WERI-Rb-1 (cell line): Measurements from ENCODE around the gene AURKA.

Experiments used
- DNase-seq: peaks from one replicate; pipeline ENCODE4 v3.0.0-alpha.2; 2020
- H3K27ac ChIP-seq: fragments of 250-450 bp; sonication (Bioruptor Pico); 2 replicates; pipeline ENCODE4 v1.5.1; 2020; ENCODE audit warnings: mild to moderate bottlenecking, moderate library complexity
- H3K27me3 ChIP-seq: fragments of 250-450 bp; sonication (Bioruptor Pico); 2 replicates; pipeline ENCODE4 v1.5.1; 2021; ENCODE audit warnings: mild to moderate bottlenecking, low read depth, moderate library complexity; ENCODE audit not compliant: insufficient read depth, severe bottlenecking
- H3K36me3 ChIP-seq: fragments of 250-450 bp; sonication (Bioruptor Pico); 2 replicates; pipeline ENCODE4 v1.5.1; 2020; ENCODE audit warnings: mild to moderate bottlenecking, moderate library complexity
- H3K4me3 ChIP-seq: 2 replicates; pipeline ENCODE4 v1.5.1; 2011; ENCODE audit warnings: low read depth, mild to moderate bottlenecking, control low read depth, low read length
- H3K9me3 ChIP-seq: fragments of 250-450 bp; sonication (Bioruptor Pico); 2 replicates; pipeline ENCODE4 v1.5.1; 2021; ENCODE audit warnings: mild to moderate bottlenecking, moderate library complexity; ENCODE audit not compliant: severe bottlenecking
- TF ChIP-seq, protein P1 (sequence below): IDR thresholded peaks from 2 replicates; pipeline ENCODE4 v1.5.1; 2011; ENCODE audit warnings: low read depth, mild to moderate bottlenecking, control low read depth, inconsistent platforms, low read length

The AURKA gene

DNA sequence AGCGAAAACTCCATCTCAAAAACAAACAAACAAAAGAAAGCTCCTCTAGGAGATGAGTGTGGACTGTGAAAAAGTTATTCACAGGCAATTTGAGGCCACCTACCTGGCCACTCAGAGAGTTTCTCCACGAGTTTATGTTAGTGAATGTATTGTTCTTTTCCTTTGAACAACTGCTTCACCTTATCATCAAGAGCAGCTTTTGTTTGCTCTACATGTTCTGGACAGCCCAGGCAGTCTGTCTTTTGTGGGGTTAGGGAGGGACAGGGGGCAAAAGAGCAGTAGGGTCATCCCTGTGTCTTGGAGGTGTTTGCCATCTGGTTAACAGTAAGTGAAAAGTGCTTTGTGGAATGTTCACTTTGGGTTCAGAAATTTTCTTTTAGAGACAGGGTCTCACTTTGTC lies 28.0 kb upstream of the AURKA start:
- peaks cover 32% of the 10 kb centered on the region for H3K27me3 ChIP-seq
- no peak overlapping the region for H3K4me3 ChIP-seq
- TF ChIP-seq, protein P1, sequence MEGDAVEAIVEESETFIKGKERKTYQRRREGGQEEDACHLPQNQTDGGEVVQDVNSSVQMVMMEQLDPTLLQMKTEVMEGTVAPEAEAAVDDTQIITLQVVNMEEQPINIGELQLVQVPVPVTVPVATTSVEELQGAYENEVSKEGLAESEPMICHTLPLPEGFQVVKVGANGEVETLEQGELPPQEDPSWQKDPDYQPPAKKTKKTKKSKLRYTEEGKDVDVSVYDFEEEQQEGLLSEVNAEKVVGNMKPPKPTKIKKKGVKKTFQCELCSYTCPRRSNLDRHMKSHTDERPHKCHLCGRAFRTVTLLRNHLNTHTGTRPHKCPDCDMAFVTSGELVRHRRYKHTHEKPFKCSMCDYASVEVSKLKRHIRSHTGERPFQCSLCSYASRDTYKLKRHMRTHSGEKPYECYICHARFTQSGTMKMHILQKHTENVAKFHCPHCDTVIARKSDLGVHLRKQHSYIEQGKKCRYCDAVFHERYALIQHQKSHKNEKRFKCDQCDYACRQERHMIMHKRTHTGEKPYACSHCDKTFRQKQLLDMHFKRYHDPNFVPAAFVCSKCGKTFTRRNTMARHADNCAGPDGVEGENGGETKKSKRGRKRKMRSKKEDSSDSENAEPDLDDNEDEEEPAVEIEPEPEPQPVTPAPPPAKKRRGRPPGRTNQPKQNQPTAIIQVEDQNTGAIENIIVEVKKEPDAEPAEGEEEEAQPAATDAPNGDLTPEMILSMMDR, result no peak
- no peak for DNase-seq
- no peak overlapping the region for H3K27ac ChIP-seq
- H3K36me3 ChIP-seq, result no peaks in the 10 kb centered on the region
- no peaks in the 10 kb centered on the region for H3K9me3 ChIP-seq

DNA sequence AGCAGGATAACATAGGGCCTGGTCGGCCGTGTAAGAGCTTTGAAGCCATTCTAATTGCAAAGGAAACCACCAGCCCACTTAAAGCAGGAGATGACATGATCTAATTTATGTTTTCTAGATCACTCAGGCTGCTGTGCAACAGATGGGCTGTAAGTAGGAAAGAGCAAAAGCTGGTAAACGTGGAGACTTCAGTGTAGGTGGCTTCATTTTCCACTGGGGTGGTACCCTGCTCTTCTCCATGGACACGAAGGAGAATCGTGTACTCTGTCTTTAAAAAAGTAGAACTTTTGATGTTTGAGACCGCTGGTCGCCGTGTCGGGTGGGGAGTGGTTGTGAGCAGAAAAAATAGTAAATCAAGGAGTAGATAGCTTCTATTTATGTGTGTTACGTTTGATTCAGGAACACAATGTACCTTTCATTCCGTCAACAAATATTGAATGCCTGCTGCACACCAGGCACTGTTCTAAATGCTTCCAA lies 26.4 kb upstream of the AURKA start:
- H3K36me3 ChIP-seq, result no peaks in the 10 kb centered on the region
- H3K9me3 ChIP-seq, result no peaks in the 10 kb centered on the region
- TF ChIP-seq, protein P1, result no peak
- H3K27ac ChIP-seq, result no peak overlapping the region
- DNase-seq, result no peak
- H3K27me3 ChIP-seq, result peaks cover 24% of the 10 kb centered on the region
- H3K4me3 ChIP-seq, result no peak overlapping the region

DNA sequence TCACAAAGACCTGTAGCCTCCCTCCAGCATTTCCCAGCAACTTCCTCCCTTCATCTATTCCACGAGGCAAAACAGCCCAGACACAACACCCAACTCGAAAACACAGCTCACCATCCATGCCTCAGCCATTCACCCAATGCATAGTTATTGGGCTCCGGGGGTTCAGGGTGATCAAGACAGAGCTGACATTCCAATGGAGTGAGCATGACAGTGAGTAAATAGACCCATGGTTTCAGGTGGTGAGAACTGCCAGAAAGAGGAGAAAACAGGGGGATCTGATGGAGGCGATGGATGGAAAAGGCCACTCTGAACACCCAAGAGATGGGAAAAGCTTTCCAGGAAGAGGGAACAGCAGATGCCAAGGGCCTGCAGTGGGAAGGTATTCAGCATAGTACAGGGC lies 25.9 kb upstream of the AURKA start:
- no peak for DNase-seq
- Histone ChIP-seq H3K27me3 (peaks cover 19% of the 10 kb centered on the region), H3K36me3 (no peaks in the 10 kb centered on the region), H3K27ac (no peak overlapping the region), H3K4me3 (no peak overlapping the region), H3K9me3 (no peaks in the 10 kb centered on the region)
- TF ChIP-seq, protein P1, result no peak

DNA sequence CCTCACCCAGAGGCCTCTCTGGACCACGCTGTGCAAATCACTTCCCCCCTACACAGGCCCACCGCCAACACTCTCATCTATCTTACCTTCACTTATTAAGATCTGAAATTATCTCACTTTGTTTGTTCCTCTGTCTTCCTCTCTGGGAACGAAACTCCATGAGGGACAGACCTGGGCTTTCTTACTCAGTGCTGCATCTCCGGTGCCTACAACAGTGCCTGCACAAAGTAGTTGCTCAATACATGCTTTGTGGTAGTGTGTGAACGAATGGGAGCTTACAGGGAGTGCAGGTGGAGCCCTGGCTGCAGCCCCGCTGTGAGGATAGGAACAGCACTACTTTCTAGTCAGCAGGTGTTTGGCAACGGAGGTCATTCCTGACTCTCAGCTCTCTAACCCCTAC lies 25.4 kb upstream of the AURKA start:
- no peak overlapping the region for H3K4me3 ChIP-seq
- TF ChIP-seq, protein P1, result no peak
- H3K36me3 ChIP-seq, result no peaks in the 10 kb centered on the region
- H3K9me3 ChIP-seq, result no peaks in the 10 kb centered on the region
- DNase-seq, result no peak
- H3K27ac ChIP-seq, result no peak overlapping the region
- H3K27me3 ChIP-seq, result peaks cover 14% of the 10 kb centered on the region

DNA sequence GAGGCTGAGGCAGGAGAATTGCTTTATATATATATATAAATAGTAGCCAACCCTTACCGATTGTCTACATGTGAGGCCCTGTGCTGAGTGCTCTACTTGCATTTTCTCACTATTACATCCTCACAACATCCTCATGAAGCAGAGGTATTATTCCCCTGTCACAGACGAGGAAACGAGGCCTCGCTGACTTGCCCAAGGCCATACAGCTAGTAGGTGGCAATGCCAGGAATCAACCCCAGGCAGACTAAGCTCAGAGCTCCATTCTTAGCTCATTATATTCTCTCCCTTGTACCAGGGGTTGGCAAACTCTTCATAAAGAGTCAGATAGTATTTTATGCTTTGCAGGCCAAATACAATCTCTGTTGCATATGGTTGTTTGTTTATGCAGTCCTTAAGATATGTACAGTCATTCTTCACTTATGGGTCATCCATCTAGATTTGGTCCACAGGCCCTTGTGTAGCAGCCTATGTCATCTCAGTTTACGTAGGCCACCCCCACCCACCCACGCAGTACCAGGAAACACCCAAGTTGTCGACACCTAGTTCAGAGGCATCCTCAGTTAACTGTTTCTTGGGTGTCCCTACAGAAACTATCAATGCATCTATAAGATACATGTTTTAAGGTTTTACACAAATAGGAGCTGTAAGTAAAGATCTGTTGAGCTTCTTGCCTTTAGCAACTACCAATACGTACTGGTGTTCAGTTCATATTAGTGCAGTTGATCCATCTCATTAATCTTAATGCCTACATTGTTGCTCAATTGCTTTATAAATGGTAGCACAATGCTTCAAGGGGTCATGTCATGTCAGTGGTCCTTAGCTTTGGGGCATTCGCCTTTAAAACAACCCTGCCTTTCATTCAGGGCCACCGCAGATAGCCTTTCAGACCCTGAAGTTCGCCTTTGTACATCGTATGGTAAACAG lies 23.1 kb upstream of the AURKA start:
- Histone ChIP-seq H3K27me3 (no peaks in the 10 kb centered on the region), H3K4me3 (no peak overlapping the region), H3K27ac (no peak overlapping the region), H3K9me3 (no peaks in the 10 kb centered on the region), H3K36me3 (no peaks in the 10 kb centered on the region)
- TF ChIP-seq, protein P1, result no peak
- DNase-seq, result no peak
